Head of caudate nucleus (tissue), 42 donors: ENCODE measurements around the gene ADAM12.

Experiments
- DNase-seq, 42 donors: peaks; one replicate each; pipeline versions ENCODE4 v3.0.0 to v3.0.0-alpha.2; 2020 to 2021; ENCODE audit warnings: mixed read lengths in 7 of 42
- intact Hi-C: fragments of 100-400 bp; cut with DNase I; formaldehyde crosslinking; loops from one replicate; pipeline ENCODE4 v1.15.0; 2022

ADAM12 gene

DNA sequence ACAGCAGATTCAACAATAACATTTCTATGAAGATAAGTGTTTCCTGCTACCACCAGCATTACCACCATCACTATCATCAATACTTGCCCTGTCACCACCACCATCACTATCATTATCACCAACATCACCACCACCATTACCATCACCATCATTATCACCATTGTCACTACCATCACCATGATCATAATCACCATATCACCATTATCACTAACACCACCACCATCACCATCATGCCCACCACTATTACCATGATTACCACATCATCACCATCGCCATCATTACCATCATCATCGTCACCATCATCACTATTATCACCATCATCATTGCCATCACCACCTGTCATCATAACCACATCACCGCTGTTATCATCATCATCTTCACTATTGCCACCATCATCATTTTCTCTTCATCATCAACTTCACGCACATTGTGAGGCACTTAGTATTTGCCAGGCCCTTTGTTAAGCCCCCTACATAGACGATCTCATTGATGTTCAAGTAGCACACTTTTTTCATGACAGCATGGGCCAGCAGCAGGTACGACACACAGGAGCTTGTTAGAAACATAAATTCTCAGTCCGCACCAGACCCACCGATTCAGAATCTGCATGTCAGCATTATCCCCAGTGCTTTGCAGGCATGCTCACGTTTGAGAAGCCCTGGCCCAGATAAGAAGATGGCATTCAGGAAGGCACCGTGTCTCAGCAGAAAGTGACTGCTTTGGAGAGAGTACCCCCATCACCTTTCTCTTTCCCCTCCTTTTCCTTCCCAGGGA, 161.1 kb downstream of the ADAM12 start:
- intact Hi-C loops = no loop called here

DNA sequence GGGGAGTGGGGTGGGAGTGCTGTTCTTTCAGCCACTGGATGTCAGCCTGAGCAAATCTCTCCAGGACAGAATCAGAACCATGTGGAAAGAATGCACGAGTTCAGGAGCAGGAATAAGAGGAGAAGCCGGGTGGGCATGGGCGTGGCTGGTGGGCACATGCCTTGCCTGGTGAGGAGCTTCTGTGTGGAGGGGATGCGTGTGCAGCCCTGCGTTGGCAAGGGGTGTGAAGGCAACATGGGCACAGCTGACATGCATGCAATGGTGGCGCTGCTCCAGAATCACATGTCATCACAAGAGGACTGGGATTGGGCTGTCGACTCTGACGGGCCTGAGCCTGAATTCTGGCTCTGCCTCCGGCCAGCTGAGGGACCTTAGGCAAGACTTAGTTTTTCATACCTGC, 162.1 kb downstream of the ADAM12 start:
- peak in 1 of 42 donors; percentile 32 for DNase-seq
- intact Hi-C loops = no loop called here

More for the DNA sequence above, 161.1 kb downstream of the ADAM12 start:
- peak in 1 of 42 donors; percentile 33 for DNase-seq

DNA sequence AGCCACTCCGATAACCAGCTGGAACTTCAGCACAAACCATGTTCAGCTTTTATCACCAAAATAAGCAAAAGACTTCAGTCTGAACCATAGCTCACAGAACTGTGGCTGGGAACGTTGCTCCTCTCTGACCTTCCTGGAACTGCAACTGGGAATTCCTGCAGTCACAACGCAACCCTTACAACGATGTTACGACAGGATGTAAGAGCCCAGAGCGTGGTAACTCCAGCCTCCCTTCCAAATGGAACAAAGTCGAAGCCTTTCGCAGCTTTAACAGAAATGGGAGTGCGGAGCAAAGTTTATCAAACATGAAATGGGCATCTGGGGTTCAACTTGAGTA, 162.6 kb downstream of the ADAM12 start:
- intact Hi-C loops = no loop called here
- DNase-seq = no peak

DNA sequence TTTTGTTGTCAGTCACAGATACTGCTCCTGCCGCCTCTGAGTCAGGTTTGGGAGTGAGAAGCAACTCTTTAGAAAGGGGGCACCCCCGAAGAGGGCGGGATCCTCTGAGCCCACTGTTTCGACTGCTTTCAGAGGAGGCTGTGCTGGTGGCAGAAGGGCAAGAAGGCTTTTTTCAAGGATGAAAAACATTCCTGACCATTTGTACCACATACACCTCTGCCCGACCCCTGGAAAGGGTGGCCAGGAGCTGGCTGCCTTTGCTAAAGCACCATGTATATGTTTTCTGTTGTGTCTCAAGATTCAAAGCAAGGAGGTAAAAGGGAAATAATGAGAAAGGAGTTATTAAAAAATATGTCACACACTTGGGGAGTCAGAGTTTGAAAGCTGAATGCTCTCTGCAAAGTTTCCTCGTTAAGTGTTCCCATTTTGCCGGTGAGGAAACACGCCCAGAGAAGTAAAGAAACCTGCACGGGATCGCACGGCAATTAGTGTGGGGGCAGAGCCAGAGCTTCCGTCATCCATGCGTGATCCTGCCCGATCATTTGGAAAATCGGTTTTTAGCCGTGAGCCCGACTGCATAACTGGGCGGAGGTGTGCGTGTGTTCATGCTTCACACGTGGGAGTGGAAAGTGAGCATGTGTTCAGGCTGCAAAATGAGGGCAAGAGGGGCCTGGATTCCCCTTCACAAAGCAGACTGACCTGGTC, 163.2 kb downstream of the ADAM12 start:
- DNase-seq = peak in 31 of 42 donors; percentile 17 to 76 (median 54)
- intact Hi-C loops = no loop called here

DNA sequence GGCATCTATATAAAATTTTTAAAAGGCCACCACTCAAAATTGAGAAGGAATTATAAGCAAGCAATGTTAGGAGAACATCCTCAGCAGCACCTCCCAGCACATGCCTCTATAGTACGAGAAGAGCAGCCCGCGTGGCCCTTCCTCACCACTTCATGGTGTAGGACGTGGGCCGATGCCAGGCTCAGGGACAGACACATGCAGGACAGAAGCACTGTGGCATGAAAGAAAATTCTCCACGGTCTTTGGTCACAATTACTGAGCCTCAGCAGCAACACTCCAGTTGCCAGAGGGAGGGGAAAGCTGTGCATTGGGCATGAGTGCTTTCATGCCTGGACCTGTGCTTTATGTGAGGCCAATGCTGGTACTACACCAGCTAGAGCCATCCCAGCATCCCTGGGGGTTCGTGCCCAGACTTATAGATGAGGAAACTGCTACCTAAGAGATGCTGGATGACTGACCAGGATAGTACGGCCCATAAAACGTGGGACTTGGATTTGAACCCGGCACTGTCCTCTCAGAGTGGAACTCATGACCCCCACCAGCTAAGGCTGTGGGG, 164.7 kb downstream of the ADAM12 start:
- peak in 2 of 42 donors; percentile 12 to 39 for DNase-seq
- intact Hi-C loops = no loop called here

DNA sequence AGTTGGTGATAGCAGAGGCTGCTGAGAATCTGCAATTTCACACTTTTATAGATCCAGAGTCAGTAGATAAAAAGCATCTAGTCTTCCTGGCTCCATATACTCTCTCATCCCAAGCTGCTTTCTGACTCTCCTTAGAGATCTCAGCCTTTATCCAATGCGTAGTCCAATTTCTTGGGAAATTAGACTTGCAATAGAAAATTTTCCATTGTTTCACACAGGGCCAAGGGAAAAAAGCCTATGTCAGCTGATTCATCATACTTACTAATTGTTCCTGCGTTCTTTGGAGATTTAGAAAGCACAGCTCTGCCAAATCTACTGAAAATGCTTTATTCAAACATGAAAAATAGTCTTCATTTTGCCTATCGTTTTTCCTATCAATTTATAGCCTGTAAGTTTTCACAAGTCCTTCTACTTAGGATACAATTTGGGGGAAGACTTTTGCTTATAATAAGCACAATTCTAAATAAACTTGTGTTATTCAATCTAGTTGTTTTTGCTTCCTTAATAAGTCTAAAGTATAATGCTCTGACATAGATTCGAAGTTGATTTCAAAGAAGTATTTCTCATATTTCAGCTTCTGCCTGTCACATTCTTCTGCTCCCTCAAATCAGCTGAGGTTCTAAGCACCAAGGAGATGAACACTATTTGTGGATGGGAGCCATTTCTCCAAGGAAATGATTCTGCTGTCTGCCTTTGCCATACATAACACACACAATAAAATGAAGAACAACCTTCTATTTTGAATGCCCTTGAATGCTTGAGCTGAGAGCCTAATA, 165.4 kb downstream of the ADAM12 start:
- intact Hi-C loops = no loop called here
- peak in 2 of 42 donors; percentile 15 to 33 for DNase-seq

DNA sequence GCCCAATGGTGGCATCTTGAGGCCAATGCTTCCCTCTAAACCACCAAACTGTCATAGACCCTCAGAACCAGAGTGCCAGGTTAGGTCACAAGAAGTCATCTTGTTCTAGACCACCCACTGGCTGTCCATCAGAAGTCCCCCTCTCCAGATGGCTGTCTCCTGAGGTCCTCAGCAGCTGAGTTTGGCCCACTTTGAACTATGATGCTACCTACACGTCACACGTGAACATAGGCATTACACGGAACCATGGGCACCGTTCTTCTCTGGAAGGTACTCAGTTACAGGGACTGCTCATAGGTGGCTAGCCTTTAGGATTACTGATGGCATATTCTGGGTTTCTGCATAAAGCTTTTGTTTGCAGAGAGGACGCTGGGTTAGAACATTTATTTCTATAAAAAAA, 166.4 kb downstream of the ADAM12 start:
- intact Hi-C loops = no loop called here
- DNase-seq = peak in 3 of 42 donors; percentile 13 to 34 (median 28)

DNA sequence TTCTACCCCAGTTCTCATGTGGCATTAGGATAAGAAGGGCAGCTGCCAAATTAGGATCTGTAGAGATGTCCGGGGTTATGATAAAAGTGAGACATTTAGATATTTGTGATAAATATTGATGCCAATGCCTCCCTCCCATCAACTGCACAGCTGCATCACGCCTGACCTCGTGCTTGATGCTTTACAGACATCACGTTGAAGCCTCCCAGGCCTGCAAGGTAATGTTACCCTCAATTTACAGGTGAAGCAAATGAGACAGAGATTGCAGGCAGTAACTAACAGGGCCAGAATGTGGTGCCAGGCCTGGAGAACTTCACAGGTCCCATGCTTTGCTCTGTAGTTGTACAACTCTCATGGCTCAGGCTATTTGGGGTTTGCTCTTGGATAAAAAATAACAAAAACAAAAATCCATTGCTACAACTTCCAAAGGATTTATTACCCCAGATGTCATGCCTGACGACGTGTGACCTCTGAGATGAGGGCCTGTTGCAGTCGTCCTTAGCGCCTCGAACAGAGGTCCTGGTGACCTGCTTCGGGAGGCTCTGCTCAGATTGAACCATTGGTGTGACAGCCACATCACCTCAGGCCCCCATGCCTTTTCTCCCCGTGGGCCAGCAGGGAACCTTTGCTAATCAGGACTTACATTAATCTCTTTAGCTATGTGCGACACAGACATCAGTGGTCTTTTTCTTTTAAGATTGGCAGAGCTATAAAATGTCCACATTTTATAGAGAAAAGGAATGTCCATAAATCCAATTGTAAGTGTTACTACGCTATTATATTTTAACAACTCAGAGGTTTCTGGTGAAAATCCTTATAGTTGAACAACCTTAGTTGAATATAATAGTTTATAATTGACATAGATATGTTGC, 169.3 kb downstream of the ADAM12 start:
- intact Hi-C loops = no loop called here
- peak in 2 of 42 donors; percentile 17 to 35 for DNase-seq

DNA sequence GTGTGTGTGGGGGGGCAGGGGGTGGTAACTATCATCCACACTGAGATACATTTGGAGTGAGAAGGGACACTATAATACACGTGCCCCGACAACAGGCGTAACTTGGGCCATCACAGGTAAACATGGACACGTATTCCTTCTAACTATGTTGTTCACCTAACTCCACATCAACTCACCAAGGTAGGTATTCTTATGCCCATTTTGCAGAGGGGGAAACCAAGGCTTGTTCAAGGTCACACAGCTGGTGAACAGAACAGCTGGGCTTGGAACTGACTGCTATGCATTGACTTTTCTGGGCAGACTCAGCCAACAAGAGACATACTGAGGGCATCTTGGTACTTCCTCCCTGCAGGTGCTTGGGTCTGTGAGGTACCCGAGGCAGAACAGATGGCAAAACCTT, 170.1 kb downstream of the ADAM12 start:
- intact Hi-C loops = no loop called here
- peak in 1 of 42 donors; percentile 13 for DNase-seq

DNA sequence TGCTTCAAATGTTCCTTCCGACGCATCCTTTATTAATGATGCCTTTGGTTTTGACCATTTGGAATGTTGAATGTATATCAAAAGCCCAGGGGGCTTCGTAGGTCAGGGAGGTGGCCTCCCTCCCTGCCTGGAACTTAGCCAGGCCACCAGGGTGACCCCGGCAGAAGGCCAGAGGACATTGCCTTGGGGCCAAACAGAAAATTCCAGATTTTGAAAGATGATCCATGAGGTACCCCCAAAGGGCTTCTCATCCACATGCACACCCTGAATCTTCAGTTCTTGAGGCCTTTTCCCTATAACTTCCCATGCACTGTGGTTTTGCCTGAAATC, 171.7 kb downstream of the ADAM12 start:
- DNase-seq = peak in 1 of 42 donors; percentile 36
- intact Hi-C loops = no loop called here

DNA sequence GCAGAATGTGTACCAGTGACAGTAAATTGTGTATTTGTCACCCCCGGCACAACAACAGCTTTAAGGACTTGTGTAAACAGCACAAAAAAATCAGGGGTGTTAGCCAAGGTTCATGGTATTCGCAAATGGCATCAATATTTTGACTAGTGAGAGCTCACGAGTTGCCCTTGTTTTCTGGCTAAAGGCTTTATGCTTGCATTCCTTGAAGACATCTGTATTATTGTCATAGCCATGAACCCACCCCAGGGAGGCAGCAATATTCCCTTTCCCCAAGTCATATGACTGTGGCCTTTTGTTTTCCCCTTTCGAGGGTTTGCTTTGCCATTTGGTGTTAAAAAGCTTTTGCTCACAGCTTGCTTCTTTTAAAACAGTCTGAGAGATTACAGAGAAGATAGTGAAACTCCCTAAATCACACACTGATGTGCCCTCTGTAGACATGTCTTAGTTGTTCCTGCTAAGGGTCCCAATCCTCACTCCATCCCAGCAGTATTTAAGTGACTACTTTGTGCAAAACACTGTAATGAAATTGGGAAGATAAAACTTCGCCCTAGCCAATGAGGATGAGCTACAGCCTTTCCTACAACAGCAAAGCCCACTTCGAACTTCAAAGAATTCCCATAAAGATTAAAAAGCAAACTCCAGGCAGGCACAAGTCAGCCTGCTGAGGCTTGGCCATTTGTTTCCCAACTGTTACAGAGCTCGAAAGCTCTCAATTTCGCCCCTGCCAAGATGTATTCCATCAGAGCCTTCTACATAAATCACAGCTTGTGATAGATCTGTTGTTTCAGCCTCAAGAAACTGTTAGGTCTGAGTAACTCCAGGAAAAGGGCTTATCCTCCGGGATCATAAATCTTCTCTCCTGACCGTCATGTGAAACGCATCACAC, 172.3 kb downstream of the ADAM12 start:
- peak in 2 of 42 donors; percentile 26 to 40 for DNase-seq
- intact Hi-C loops = no loop called here

DNA sequence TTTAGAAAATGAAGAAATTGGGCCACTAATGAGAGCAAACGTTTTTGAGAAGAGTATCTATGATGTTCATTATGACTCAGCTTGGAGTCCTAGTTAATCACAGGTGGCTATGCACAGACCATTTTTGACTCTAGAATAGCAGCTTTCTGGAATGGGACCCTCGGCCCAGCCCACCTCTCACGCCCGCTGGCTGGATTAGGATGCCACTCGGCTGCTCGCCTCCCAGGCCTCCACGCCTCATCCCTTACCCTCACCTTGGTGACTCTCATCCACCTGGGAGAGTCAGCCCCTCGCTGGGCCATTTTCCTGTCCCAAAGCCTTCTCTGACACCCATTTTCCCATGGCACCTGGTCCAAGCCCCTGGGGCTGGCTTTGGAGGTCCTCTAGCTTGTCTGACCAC, 173.6 kb downstream of the ADAM12 start:
- DNase-seq = peak in 2 of 42 donors; percentile 22 to 33
- intact Hi-C loops = no loop called here

DNA sequence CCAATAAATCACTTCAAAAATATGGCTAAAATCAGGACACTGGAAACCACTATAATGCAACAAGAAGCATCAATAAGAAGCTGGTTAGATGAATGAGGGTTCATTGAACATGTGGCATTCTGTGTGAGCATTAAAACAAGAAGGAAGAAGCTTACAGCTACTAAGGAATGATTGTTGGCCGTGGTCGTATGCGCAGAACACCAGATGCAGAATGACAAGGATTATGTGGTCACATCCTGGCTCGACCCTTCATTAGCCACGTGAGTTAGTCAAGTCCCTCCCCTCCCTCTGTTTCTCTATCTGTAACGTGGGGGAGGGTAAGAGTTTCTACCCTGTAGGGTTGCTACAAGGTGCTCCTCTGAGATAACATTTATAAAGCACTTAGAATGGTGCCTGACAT, 174.3 kb downstream of the ADAM12 start:
- intact Hi-C loops = no loop called here
- DNase-seq = peak in 2 of 42 donors; percentile 33 to 41

DNA sequence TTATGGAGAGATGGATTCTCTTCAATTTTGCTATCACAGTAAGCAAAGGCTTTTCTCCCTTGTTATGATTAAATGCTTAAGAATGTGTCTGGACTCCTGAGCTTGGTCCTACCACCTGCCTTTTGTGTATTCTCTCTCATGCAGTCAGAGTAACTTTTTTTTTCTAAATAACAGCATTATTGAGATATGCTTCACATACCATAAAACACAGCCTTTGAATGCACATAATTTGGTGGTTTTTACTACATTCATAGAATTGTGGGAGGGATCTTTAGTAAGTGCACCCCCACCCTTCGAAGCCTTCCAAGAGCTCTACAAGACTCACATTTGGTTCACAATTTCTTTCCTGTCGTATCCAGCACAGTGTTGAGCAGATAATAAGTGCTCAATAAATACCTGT, 175.5 kb downstream of the ADAM12 start:
- DNase-seq = peak in 1 of 42 donors; percentile 7
- intact Hi-C loops = no loop called here

DNA sequence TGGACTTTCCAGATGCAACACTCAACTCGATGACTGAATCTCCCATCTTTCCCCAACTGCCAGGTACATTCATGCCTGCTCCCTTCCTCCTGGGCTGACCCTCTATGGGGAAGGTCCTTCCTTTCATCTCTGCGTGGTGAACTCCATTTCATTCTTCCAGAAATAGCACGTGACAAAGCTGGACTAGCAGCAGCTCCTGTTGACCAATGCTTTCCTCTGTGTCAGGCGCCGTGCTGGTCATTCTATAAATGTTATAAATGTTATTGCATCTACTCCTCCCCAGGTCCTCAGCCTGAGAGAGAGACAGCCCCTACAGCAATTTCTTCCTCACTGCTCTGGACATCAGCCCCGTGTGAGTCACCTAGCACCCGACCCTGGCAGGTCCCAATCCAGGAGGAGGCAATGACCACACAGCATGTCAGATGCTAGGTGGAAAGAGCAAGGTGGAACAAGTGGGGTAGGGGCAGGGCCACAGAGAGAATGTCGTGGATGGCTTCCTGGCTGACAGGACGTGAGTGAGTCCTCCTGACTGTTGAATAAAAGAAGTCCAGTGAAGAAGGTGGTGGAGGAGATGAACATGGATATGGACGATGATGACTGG, 178.1 kb downstream of the ADAM12 start:
- intact Hi-C loops = no loop called here
- peak in 1 of 42 donors; percentile 23 for DNase-seq

DNA sequence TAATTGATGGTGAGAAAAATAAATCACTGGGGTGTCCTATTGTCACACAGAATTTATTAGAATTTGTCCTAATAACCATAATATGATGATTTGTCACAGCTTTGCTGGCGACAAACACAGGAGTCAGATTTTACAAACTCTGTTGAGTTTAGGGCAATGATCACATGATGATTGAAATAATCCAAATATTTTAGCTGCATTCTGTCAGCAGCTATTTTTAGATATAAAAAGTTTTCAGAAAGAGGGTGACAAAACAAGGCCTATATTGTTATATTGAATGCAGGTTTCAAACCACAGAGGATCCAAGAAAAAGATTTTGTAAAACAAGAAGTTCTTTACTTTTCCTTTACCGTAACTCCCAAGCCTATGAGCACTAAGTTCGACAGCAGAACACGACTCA, 178.8 kb downstream of the ADAM12 start:
- intact Hi-C loops = no loop called here
- no peak for DNase-seq

DNA sequence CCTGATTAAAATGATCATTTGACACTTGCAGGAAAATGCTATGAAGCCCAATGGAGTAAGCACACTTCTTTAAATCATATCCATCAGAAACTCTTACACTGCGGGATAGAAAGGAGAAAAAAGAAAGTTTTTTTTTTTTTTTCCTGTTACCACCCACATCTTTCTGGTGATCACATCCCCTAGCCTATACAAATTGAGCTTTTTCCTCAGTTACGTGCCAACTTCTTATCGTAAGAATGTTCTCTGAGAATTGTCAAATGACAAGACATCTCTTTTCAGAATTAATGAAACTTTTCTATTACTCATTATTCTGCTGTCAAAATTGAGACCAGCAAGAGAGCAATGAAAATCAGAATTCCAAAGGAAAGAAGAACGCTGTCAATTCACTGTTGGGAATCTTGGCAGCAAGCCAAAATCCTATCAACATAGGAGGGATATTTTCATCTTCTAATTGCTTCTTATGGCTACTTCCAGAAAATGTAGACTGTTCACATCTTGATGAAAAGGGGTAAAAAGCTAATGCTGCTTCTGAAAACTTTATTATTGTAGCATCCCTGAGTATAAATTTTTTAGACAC, 179.5 kb downstream of the ADAM12 start:
- intact Hi-C loops = no loop called here
- peak in 4 of 42 donors; percentile 17 to 39 (median 22) for DNase-seq
